Stimulated activated CD8-positive, alpha-beta memory T cell treated with anti-CD3 and anti-CD28 coated beads, Interleukin-4, amount 100 ng/mL, for 48 hours (primary cell): ENCODE results near the gene ARHGAP26.
"Not testable (repeated sequence)": the region's sequence is repeated elsewhere in the genome, so short reads cannot be mapped to it uniquely, and the experiment has no call there.

ENCODE experiments used
- DNase-seq: peaks from one replicate; pipeline ENCODE4 v3.0.0-alpha.2; 2020

ARHGAP26 gene

GRCh38 chr5:143105216-143105905 lies 335.2 kb downstream of the ARHGAP26 start:
- DNase-seq = no peak

DNA sequence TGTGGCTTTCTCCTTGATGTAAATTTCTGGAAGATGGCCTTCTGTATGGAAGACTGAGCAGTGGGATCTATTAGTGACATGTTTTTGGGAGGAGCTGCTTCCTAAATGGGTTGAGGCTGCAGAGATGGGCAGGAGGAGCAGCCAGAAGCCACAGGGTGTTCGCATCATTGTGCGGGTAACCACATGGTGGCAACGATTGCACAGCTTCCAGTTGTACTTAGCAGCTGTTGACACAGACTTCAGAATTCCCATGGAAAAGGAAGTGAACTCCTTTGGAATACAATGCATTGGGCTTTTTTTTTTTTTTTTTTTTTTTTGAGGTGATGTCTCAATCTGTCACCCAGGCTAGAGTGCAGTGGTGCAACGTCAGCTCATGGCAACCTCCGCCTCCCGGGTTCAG lies 336.0 kb downstream of the ARHGAP26 start:
- DNase-seq = no peak

GRCh38 chr5:143108498-143109128 lies 338.4 kb downstream of the ARHGAP26 start:
- DNase-seq = no peak

GRCh38 chr5:143110591-143110990 lies 340.4 kb downstream of the ARHGAP26 start:
- DNase-seq = no peak

- no peak for DNase-seq
These were observed 341.6 kb downstream of the ARHGAP26 start for GRCh38 chr5:143111799-143112198.

- DNase-seq = no peak
These were observed 343.3 kb downstream of the ARHGAP26 start for GRCh38 chr5:143113461-143113860.

DNA sequence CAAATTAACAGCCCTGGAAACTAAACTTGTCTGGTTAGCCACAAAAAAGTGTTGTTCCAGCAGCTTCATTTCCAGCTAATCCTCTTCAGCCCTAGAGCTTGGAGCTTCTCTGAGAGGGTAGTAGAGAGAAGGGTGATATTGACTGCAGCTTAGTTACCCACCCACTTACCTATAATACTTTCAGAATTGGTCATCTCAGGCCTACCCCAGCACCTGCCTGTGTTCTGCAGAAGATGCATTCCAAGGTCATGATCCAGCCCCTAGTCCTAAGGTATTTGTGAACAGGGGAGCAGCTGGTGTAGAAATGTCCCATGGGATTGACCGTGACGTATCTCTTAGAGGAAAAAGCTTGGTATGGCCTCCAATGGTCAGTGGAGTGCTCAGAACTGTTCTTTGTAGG lies 344.3 kb downstream of the ARHGAP26 start:
- DNase-seq = no peak

DNA sequence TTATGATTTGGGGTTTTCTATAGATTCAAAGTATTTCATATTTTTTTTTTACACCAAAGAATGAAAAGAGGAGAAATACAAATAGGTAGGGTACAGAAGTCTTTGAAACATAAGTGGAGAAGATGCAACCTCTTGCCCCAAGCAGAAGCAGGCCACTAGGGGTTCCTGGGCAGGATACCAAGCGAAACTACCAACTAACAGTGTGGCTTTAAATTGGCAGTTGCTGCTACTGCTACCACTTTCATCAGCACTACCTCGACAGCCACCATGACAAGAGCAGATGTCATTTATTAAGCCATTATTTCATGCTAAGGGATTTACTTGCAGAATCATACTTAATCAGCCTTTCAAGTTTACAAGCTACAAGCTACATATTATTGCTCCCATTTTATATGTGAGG lies 345.2 kb downstream of the ARHGAP26 start:
- DNase-seq = no peak

DNA sequence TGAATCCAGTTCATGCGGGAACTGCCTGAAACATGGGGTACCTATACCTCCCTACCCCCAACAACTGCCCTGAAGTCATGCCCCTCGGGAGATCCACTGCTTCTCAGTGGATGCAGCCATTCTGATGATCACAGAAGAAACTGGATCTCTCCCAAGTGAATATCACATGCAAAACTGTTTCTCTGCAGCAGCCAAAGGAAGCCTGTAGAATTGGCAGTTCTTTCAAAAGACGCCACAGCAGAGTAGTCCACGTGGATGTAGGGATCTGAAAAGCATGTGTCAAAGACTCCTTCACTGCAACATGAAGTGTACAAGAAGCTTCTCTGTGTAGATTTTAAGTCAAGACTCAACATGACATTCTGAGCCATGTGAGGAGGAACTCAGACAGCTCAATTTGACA lies 346.6 kb downstream of the ARHGAP26 start:
- DNase-seq = no peak

DNA sequence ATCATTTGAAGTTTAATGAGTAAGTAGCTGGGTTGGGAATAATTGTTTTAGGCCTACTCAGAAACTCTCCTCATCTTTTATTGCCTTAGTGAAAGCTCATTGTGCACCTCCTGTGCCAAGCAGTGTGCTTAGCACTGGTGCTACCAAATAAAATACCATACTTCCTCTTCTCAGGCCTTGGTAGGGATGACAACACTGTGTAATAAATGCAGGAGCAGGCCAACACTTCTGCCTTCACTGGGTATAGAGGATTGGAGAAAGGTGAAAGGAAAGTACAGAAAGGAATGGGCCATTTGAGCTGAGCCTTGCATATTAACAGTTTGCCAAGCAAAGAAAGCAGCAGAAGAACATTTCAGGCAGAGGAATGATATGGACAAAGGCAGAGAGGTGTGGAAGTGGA lies 347.6 kb downstream of the ARHGAP26 start:
- no peak for DNase-seq

DNA sequence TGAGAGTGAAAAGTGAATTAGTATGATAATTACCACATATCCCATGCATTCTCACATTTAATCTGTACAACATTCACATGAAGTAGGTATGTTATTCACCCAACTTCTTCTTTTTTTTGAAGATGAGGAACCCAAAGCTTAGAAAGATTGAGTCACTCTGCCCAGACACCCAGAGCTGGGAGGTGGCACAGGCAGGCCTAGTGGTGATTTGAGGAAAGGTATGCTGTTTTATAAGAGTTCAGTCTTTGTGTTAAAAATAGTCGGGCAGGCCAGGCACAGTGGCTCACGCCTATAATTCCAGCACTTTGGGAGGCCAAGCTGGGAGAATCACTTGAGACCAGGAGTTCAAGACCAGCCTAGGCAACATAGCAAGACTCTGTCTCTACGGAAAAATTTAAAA lies 348.0 kb downstream of the ARHGAP26 start:
- no peak for DNase-seq

DNA sequence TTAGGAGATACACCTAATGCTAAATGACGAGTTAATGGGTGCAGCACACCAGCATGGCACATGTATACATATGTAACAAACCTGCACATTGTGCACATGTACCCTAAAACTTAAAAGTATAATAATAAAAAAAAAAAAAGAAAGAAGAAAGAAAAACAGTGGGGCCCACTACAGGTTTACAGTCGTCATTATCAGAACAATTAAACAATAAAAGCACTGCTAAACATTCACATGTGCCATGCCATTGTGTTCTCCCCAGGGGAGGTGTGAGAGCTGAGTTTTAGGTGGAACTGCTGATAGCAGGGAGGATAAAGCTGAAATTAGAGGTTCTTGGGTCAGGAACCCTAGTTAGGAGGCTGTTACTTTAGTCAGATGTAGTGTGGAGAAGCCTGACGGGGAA lies 348.6 kb downstream of the ARHGAP26 start:
- not testable (repeated sequence) for DNase-seq

- no peak for DNase-seq
These were observed 349.2 kb downstream of the ARHGAP26 start for GRCh38 chr5:143119291-143119769.

GRCh38 chr5:143119881-143120341 lies 349.7 kb downstream of the ARHGAP26 start:
- no peak for DNase-seq

- no peak for DNase-seq
These were observed 350.4 kb downstream of the ARHGAP26 start for GRCh38 chr5:143120460-143121134.

DNA sequence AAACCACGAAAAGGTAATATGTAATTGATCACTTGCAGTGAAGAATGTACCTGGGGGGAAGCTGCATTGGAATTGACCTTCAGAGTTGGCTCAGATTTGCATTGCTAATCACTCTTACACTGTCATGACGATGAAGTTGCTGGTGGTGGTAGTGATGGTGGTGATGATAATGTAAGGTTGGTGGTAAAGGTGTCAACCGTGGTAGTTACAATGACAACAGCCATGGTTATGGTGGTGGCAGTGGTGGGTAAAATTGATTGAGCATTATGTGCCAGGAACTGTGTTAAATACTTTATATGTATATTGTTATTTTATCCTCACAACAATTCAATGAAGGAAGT lies 350.9 kb downstream of the ARHGAP26 start:
- DNase-seq = no peak

GRCh38 chr5:143124593-143124992 lies 354.4 kb downstream of the ARHGAP26 start:
- DNase-seq = no peak

GRCh38 chr5:143126174-143127019 lies 356.2 kb downstream of the ARHGAP26 start:
- no peak for DNase-seq

DNA sequence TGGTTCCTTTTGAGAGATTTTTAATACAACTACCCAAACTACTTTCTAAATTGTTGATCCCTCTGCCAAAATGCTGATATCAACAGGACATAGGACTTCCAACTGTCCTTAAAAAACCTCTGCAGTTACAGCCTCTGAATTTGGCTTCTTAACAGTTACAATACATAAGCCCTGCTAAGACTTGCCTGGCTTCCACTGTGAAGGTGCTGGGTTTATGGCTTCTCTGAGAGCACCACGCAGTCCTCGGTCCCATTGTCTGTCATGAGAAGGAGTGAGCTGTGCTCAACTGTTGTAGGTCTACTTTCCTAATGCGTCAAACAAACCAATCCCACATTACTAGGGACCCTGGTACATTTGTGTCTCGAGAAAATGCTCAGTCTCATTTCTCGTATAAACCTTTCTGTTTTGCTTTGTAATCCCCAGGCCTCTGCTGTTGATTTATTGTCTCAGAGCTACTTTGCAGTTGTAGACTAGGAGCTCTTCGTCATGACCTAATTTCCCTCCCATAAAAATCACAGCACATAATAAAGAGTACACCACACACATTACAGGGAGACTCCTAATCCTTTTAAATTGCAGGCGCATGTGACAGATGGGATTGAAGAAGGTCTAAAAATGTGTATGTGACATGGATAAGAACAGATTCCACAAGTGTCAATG lies 358.4 kb downstream of the ARHGAP26 start:
- no peak for DNase-seq

- DNase-seq = no peak
These were observed 359.0 kb downstream of the ARHGAP26 start for GRCh38 chr5:143129203-143129602.

DNA sequence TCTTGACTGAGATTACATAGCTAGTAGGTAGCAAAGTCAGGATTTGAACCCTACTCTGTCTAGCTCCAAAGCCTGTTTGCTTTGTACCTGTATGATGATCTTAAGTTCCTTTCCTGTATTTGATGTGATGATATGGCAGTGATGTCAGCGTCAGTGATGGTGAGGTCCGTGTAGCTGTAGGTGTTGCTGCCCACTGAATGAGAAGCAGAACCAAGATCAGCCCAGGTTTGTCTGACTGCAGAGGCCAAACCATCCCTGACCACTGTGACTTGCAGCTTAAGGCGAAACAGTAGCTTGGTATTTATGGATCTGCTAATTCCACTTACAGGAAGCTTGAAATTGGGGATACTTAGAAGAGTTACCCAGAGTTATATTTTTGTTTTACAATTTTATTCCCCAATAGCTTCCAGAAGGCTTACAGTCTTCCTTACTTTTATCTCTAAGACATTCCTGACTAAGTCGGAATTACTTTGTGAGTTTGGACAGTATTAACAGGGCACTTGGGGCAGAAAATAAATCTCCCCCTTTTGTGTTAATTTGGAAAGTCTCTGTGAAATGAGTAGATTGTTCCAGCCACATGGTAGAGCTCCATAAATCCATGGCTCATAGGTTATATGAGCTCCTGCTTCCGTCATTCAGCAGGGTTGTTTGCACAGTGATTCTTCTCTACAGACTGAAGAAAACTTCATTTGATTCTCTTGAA lies 359.9 kb downstream of the ARHGAP26 start:
- no peak for DNase-seq
